IMR-90 (cell line): ENCODE data around the gene PRKCG. TPM values are rescaled to one million over a fixed set of nuclear protein-coding genes. Genes with fewer than 3 reads are reported as not detected.

ENCODE experiments used
- ATAC-seq: fragments of 200-7000 bp; cut with Tn5 transposase; 2 replicates; pipeline ENCODE4 v1.9.1; 2020; ENCODE audit warnings: low read depth, mild to moderate bottlenecking, moderate library complexity
- BruUV-seq: library from RNA; stranded (reverse); fragments of 400-500 nt; replicated peaks from 2 replicates; lab custom pipeline; 2021; lab: Mats Ljungman, UMichigan
- CTCF ChIA-PET: fragments of 300-600 bp; formaldehyde crosslinking; extraction: SDS; loops from one replicate; lab custom pipeline; 2021; ENCODE audit warnings: antibody characterized with exemption; lab: Yijun Ruan, JAX
- POLR2A ChIA-PET: fragments of 300-600 bp; sonication (Branson Sonifier 250); formaldehyde crosslinking; loops from one replicate; lab custom pipeline; 2022; ENCODE audit warnings: antibody characterized with exemption; ENCODE audit not compliant: unreplicated experiment; lab: Charles Lee
- DNase-seq: peaks from one replicate; pipeline ENCODE4 v3.0.0; 2013
- H2AFZ ChIP-seq: replicated peaks from 2 replicates; pipeline ENCODE3; 2013; ENCODE audit warnings: low read length, mild to moderate bottlenecking; ENCODE audit not compliant: poor library complexity
- H2AK5ac ChIP-seq: 2 replicates; pipeline ENCODE4 v1.6.1; 2013; ENCODE audit warnings: low read depth, low read length, inconsistent platforms
- H2AK9ac ChIP-seq: replicated peaks from 2 replicates; pipeline ENCODE3; 2013; ENCODE audit warnings: mild to moderate bottlenecking, low read depth, low read length, moderate library complexity; ENCODE audit not compliant: poor library complexity
- H2BK120ac ChIP-seq: 2 replicates; pipeline ENCODE4 v1.6.1; 2013; ENCODE audit warnings: low read depth, low read length, inconsistent platforms
- H2BK15ac ChIP-seq: 3 replicates; pipeline ENCODE4 v1.6.1; 2013; ENCODE audit warnings: low read depth, low read length, inconsistent platforms
- H2BK20ac ChIP-seq: 2 replicates; pipeline ENCODE4 v1.6.1; 2013; ENCODE audit warnings: low read depth, mild to moderate bottlenecking, inconsistent platforms, low read length, moderate library complexity
- H2BK5ac ChIP-seq: 2 replicates; pipeline ENCODE4 v1.6.1; 2013; ENCODE audit warnings: mild to moderate bottlenecking, low read depth, low read length, inconsistent platforms; ENCODE audit not compliant: poor library complexity, severe bottlenecking
- H3K14ac ChIP-seq: replicated peaks from 2 replicates; pipeline ENCODE4 v1.6.1; 2013; ENCODE audit warnings: low read depth, low read length, inconsistent platforms
- H3K18ac ChIP-seq: 2 replicates; pipeline ENCODE4 v1.6.1; 2013; ENCODE audit warnings: low read depth, low read length, control low read depth
- H3K23ac ChIP-seq: 2 replicates; pipeline ENCODE4 v1.6.1; 2013; ENCODE audit warnings: low read depth, low read length, inconsistent platforms
- H3K27ac ChIP-seq: 2 replicates; pipeline ENCODE4 v1.5.1; 2013; ENCODE audit warnings: mild to moderate bottlenecking, control low read depth, low read length; ENCODE audit not compliant: insufficient read depth
- H3K27me3 ChIP-seq: 2 replicates; pipeline ENCODE4 v1.6.1; 2013; ENCODE audit warnings: low read length; ENCODE audit not compliant: control insufficient read depth, insufficient read depth
- H3K36me3 ChIP-seq: 2 replicates; pipeline ENCODE4 v1.6.1; 2013; ENCODE audit warnings: low read length, mixed read lengths; ENCODE audit not compliant: control insufficient read depth, insufficient read depth
- H3K4ac ChIP-seq: 2 replicates; pipeline ENCODE4 v1.6.1; 2013; ENCODE audit warnings: low read depth, low read length, inconsistent platforms
- H3K4me1 ChIP-seq: 2 replicates; pipeline ENCODE4 v1.6.1; 2013; ENCODE audit warnings: low read length, mixed read lengths; ENCODE audit not compliant: control insufficient read depth, insufficient read depth
- H3K4me2 ChIP-seq: 2 replicates; pipeline ENCODE4 v1.6.1; 2013; ENCODE audit warnings: low read depth, mild to moderate bottlenecking, control low read depth, low read length, moderate library complexity
- H3K4me3 ChIP-seq: 2 replicates; pipeline ENCODE4 v1.5.1; 2013; ENCODE audit warnings: low read depth, mild to moderate bottlenecking, control low read depth, low read length, moderate library complexity; ENCODE audit not compliant: insufficient read depth
- H3K56ac ChIP-seq: 2 replicates; pipeline ENCODE4 v1.6.1; 2013; ENCODE audit warnings: low read length, inconsistent platforms; ENCODE audit not compliant: insufficient read depth; ENCODE audit errors: extremely low read depth
- H3K79me1 ChIP-seq, 2 experiments: 2 replicates each; pipeline ENCODE4 v1.6.1; 2013; ENCODE audit warnings: low read length in 2 of 2, inconsistent platforms in 1 of 2, low read depth in 1 of 2
- H3K9ac ChIP-seq: 2 replicates; pipeline ENCODE4 v1.6.1; 2013; ENCODE audit warnings: low read depth, low read length, control low read depth
- H3K9me1 ChIP-seq: 2 replicates; pipeline ENCODE4 v1.6.1; 2013; ENCODE audit warnings: low read length, inconsistent platforms; ENCODE audit not compliant: insufficient read depth
- H3K9me3 ChIP-seq: 2 replicates; pipeline ENCODE4 v1.6.1; 2013; ENCODE audit warnings: low read length; ENCODE audit not compliant: control insufficient read depth, insufficient read depth
- H4K20me1 ChIP-seq: 2 replicates; pipeline ENCODE4 v1.6.1; 2013; ENCODE audit warnings: low read length, inconsistent platforms; ENCODE audit not compliant: insufficient read depth
- H4K5ac ChIP-seq: 2 replicates; pipeline ENCODE4 v1.6.1; 2013; ENCODE audit warnings: mild to moderate bottlenecking, low read depth, low read length, control low read depth
- H4K8ac ChIP-seq, 2 experiments: 2 replicates each; pipeline ENCODE4 v1.6.1; 2013; ENCODE audit warnings: low read depth in 2 of 2, low read length in 2 of 2, control low read depth in 1 of 2, inconsistent platforms in 1 of 2
- H4K91ac ChIP-seq: 2 replicates; pipeline ENCODE4 v1.6.1; 2013; ENCODE audit warnings: low read depth, low read length, inconsistent platforms; ENCODE audit not compliant: insufficient read depth
- BHLHE40 ChIP-seq: fragments of 150-350 bp; IDR thresholded peaks from 2 replicates; pipeline ENCODE4 v1.6.1; 2016; ENCODE audit warnings: mild to moderate bottlenecking, low read depth, low read length
- CHD1 ChIP-seq: IDR thresholded peaks from 2 replicates; pipeline ENCODE4 v1.6.1; 2012; ENCODE audit warnings: low read depth, low read length, improper control_type of control experiment
- ELK1 ChIP-seq: fragments of 150-350 bp; IDR thresholded peaks from 2 replicates; pipeline ENCODE4 v1.6.1; 2016; ENCODE audit warnings: low read depth, mild to moderate bottlenecking, low read length, moderate library complexity, borderline replicate concordance
- MAZ ChIP-seq: IDR thresholded peaks from 2 replicates; pipeline ENCODE4 v1.6.1; 2012; ENCODE audit warnings: low read depth, mild to moderate bottlenecking, low read length, improper control_type of control experiment, moderate library complexity, borderline replicate concordance
- MXI1 ChIP-seq: IDR thresholded peaks from 2 replicates; pipeline ENCODE4 v1.6.1; 2012; ENCODE audit warnings: low read depth, mild to moderate bottlenecking, low read length, moderate library complexity, borderline replicate concordance
- NFE2L2 ChIP-seq: fragments of 150-350 bp; IDR thresholded peaks from 2 replicates; pipeline ENCODE4 v1.6.1; 2016; ENCODE audit warnings: low read depth, mild to moderate bottlenecking, low read length
- POLR2A ChIP-seq: IDR thresholded peaks from 2 replicates; pipeline ENCODE4 v1.6.1; 2012; ENCODE audit warnings: mild to moderate bottlenecking, low read depth, low read length
- WGBS, 2 experiments: methylation state at CpG; one replicate each; pipeline versions ENCODE4 v1.1.5 to v1.1.7; 2013; ENCODE audit warnings: missing lambda C conversion rate in 2 of 2; ENCODE audit not compliant: insufficient read length in 1 of 2; ENCODE audit errors: extremely low coverage in 2 of 2; 5-methylcytosine and 5-hydroxymethylcytosine counted together
- dilution Hi-C: fragments of 300-500 bp; cut with HindIII; formaldehyde crosslinking; loops from one replicate; pipeline ENCODE4 v1.14.3; 2018; ENCODE audit warnings: low sequenced_read_pairs; ENCODE audit not compliant: unreplicated experiment
- in situ Hi-C: fragments of 300-500 bp; cut with MboI; formaldehyde crosslinking; loops from 3 replicates; pipeline ENCODE4 v1.14.3; 2019; ENCODE audit warnings: low sequenced_read_pairs, inconsistent platforms, mixed read lengths
- intact Hi-C: fragments of 100-400 bp; cut with micrococcal nuclease; formaldehyde crosslinking; loops from 2 replicates; pipeline ENCODE4 v1.10.0; 2022
- polyA plus RNA-seq, 3 experiments: library from polyadenylated mRNA; depleted of rRNA; stranded (reverse); fragments of >200 nt; gene quantifications; 2 replicates each; pipeline ENCODE4 v1.2.3, GENCODE V29; 2012; ENCODE audit warnings: low replicate concordance in 1 of 3
- total RNA-seq: library from RNA; depleted of rRNA; stranded (reverse); fragments of >200 nt; gene quantifications from 2 replicates; pipeline ENCODE4 v1.2.3, GENCODE V29; 2012
- TF ChIP-seq, protein P1 (sequence below): conservative IDR thresholded peaks from 2 replicates; pipeline ENCODE4 v1.5.1; 2012; ENCODE audit warnings: mild to moderate bottlenecking, low read depth, low read length, improper control_type of control experiment

PRKCG gene
- total and polyA plus RNA-seq, 2 of the 4 experiments (the other 2 are of a cell fraction), result not detected

DNA sequence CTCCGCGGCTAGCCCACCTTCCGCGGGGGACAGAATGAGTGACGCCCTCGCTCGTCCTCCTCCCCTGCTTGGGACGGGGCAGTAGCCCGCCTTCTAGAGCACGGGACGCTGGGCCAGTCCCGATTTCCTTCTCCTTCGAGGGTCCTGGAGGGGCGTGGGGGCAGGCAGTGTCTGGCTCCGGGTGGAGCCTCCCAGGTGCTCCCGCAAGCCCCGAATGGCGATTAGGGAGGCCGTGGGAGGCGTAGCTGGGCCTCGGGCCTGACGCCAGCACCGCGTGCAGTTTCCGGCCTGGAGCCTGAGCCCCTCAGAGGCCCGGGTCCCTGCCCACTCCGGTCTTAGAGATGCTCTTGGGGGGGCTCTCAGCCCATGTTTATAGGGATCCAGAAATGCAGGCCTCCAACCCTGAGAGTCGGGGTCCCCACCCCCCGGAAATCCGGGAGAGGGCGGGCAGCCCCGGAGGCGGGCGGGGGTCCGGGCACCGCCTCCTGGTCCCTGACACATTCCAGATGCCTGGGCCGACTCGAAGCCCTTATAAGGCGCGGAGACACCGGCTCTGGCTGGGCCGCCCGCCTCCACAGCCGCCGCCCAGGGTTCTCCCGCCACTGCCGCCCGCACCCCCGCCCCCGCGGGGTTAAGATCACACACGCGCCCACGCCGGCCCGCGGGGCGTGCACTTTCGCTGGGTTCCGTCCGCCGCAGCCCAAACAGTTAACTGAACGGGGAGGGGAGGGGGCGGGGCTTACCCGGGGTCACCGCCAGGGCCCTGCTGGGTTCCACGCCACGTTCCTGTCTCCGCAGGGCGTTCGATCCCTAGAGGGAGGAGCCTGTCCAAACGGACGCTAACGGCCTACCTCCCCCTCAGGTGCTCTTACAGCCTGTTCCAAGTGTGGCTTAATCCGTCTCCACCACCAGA is 12.8 kb upstream of the PRKCG start:
- Histone ChIP-seq H3K9ac (peak overlapping the region; percentile 98), H3K4me1 (peaks cover 7% of the 10 kb centered on the region), H2BK20ac (0 out of 2 replicates have a peak overlapping the region, but pooled peaks have one; percentile 16), H3K9me1 (peaks cover 12% of the 10 kb centered on the region; the same call in 1 of the 2 replicates), H4K5ac (peak overlapping the region; percentile 95), H3K9me3 (no peaks in the 10 kb centered on the region), H3K4ac (peak overlapping the region; percentile 99), H3K56ac (peak overlapping the region; percentile 81), H4K20me1 (peaks cover 36% of the 10 kb centered on the region), H2AK9ac (peak overlapping the region; percentile 100), H2BK5ac (peak overlapping the region; percentile 89), H3K14ac (peak overlapping the region; percentile 100), H3K36me3 (peaks cover 24% of the 10 kb centered on the region), H2BK15ac (peak overlapping the region; percentile 62; the same call in 1 of the 3 replicates), H3K27me3 (no peaks in the 10 kb centered on the region), H2AFZ (peak overlapping the region; percentile 86), H3K27ac (peak overlapping the region; percentile 97), H3K23ac (peak overlapping the region; percentile 88), H4K91ac (peak overlapping the region; percentile 97), H4K8ac (peak overlapping the region; percentile 64 to 92), H3K4me2 (peak overlapping the region; percentile 99), H3K79me1 (peaks cover 3 to 48% of the 10 kb centered on the region in 2 experiments), H2AK5ac (peak overlapping the region; percentile 99), H3K18ac (peak overlapping the region; percentile 97), H2BK120ac (peak overlapping the region; percentile 84), H3K4me3 (peak overlapping the region; percentile 95)
- 0% methylated on average over 10 of the region's 75 CpGs; no CpG with 5 or more reads in 1 of the 2 experiments for WGBS, 2 experiments
- CTCF ChIA-PET, result no interaction called here
- ATAC-seq, result peak; percentile 64
- intact Hi-C loops, result loop anchor here (1.0 to 10.0 kb wide), 2 partner anchors 236 to 268 kb away; partner anchors contain the start of genes CNOT3, NDUFA3 and OSCAR
- in situ Hi-C loops, result no loop called here
- BruUV-seq, result no TSS peak
- dilution Hi-C loops, result no loop called here
- TF ChIP-seq CHD1 (peak; percentile 40; the same call in 1 of the 2 replicates), POLR2A (peak; percentile 80), BHLHE40 (peak; percentile 58; the same call in 1 of the 2 replicates), ELK1 (no peak), NFE2L2 (no peak), MAZ (peak; percentile 55; the same call in 1 of the 2 replicates), MXI1 (peak; percentile 50; the same call in 1 of the 2 replicates)
- TF ChIP-seq, protein P1, sequence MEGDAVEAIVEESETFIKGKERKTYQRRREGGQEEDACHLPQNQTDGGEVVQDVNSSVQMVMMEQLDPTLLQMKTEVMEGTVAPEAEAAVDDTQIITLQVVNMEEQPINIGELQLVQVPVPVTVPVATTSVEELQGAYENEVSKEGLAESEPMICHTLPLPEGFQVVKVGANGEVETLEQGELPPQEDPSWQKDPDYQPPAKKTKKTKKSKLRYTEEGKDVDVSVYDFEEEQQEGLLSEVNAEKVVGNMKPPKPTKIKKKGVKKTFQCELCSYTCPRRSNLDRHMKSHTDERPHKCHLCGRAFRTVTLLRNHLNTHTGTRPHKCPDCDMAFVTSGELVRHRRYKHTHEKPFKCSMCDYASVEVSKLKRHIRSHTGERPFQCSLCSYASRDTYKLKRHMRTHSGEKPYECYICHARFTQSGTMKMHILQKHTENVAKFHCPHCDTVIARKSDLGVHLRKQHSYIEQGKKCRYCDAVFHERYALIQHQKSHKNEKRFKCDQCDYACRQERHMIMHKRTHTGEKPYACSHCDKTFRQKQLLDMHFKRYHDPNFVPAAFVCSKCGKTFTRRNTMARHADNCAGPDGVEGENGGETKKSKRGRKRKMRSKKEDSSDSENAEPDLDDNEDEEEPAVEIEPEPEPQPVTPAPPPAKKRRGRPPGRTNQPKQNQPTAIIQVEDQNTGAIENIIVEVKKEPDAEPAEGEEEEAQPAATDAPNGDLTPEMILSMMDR, result 0 out of 2 replicates have a peak, but pooled peaks have one; percentile 14
- POLR2A ChIA-PET, result interaction anchor here (0.7 to 1.1 kb wide), 2 partner anchors 22 to 1785 kb away, joined by 3 to 5 read pairs; partner anchors contain the start of gene U2AF2
- DNase-seq, result peak; percentile 84
